Astrocyte (in vitro differentiated cells and primary cell): ENCODE measurements around the gene TIGD1. TPM values are rescaled to one million over a fixed set of nuclear protein-coding genes. Genes with fewer than 3 reads are reported as not detected.

ENCODE experiments used
- DNase-seq: peaks from one replicate; pipeline ENCODE4 v3.0.0-alpha.2; 2010; ENCODE audit warnings: low read depth
- FAIRE-seq: peaks from 2 replicates; lab custom pipeline; 2011; peaks lifted over from hg19 to GRCh38; lab: Jason Lieb, UNC
- H2AFZ ChIP-seq: 2 replicates; pipeline ENCODE4 v1.6.0; 2012; ENCODE audit warnings: low read depth, low read length, inconsistent platforms
- H3K27ac ChIP-seq: 2 replicates; pipeline ENCODE4 v1.5.1; 2011; ENCODE audit warnings: low read depth, low read length, inconsistent platforms
- H3K27me3 ChIP-seq: 2 replicates; pipeline ENCODE4 v1.6.0; 2011; ENCODE audit warnings: low read length, inconsistent platforms; ENCODE audit not compliant: insufficient read depth
- H3K36me3 ChIP-seq: 2 replicates; pipeline ENCODE4 v1.5.1; 2011; ENCODE audit warnings: low read length, inconsistent platforms; ENCODE audit not compliant: insufficient read depth
- H3K4me1 ChIP-seq: 2 replicates; pipeline ENCODE4 v1.5.1; 2011; ENCODE audit warnings: low read length, inconsistent platforms; ENCODE audit not compliant: insufficient read depth
- H3K4me2 ChIP-seq: 2 replicates; pipeline ENCODE4 v1.6.0; 2012; ENCODE audit warnings: low read length, inconsistent platforms
- H3K4me3 ChIP-seq: 2 replicates; pipeline ENCODE4 v1.5.1; 2011; ENCODE audit warnings: low read depth, mild to moderate bottlenecking, low read length, inconsistent platforms; ENCODE audit not compliant: insufficient read depth
- H3K79me2 ChIP-seq: 2 replicates; pipeline ENCODE4 v1.6.0; 2012; ENCODE audit warnings: mild to moderate bottlenecking, low read length, inconsistent platforms; ENCODE audit not compliant: insufficient read depth
- H3K9ac ChIP-seq: 2 replicates; pipeline ENCODE4 v1.6.0; 2012; ENCODE audit warnings: mild to moderate bottlenecking, low read length, inconsistent platforms
- H3K9me3 ChIP-seq: 2 replicates; pipeline ENCODE4 v1.5.1; 2012; ENCODE audit warnings: low read depth, mild to moderate bottlenecking, low read length, inconsistent platforms; ENCODE audit not compliant: insufficient read depth
- H4K20me1 ChIP-seq: 2 replicates; pipeline ENCODE4 v1.6.0; 2012; ENCODE audit warnings: low read length, inconsistent platforms; ENCODE audit not compliant: insufficient read depth
- H3K27ac Mint-ChIP-seq: one replicate; pipeline ENCODE4 v1.8.0; 2021; ENCODE audit warnings: mild to moderate bottlenecking, mixed read lengths; ENCODE audit not compliant: unreplicated experiment
- H3K27me3 Mint-ChIP-seq: one replicate; pipeline ENCODE4 v1.8.0; 2021; ENCODE audit warnings: low read depth, mixed read lengths; ENCODE audit not compliant: unreplicated experiment
- H3K36me3 Mint-ChIP-seq: one replicate; pipeline ENCODE4 v1.8.0; 2021; ENCODE audit warnings: low read depth, mixed read lengths; ENCODE audit not compliant: unreplicated experiment
- H3K4me1 Mint-ChIP-seq: one replicate; pipeline ENCODE4 v1.8.0; 2021; ENCODE audit warnings: low read depth, mixed read lengths; ENCODE audit not compliant: unreplicated experiment
- H3K4me3 Mint-ChIP-seq: one replicate; pipeline ENCODE4 v1.8.0; 2021; ENCODE audit warnings: mild to moderate bottlenecking, moderate library complexity, mixed read lengths; ENCODE audit not compliant: unreplicated experiment
- H3K9me3 Mint-ChIP-seq: one replicate; pipeline ENCODE4 v1.8.0; 2021; ENCODE audit warnings: mild to moderate bottlenecking, mixed read lengths; ENCODE audit not compliant: unreplicated experiment
- EZH2 ChIP-seq: IDR thresholded peaks from 2 replicates; pipeline ENCODE4 v1.6.1; 2012; ENCODE audit warnings: mild to moderate bottlenecking, low read length, inconsistent platforms; ENCODE audit not compliant: insufficient read depth
- total RNA-seq: library from RNA; stranded (reverse); gene quantifications from 2 replicates; pipeline ENCODE4 v1.2.1, GENCODE V29; 2021
- TF ChIP-seq, protein P1 (sequence below): IDR thresholded peaks from 2 replicates; pipeline ENCODE4 v1.5.1; 2011; ENCODE audit warnings: low read depth, mild to moderate bottlenecking, inconsistent platforms, low read length, moderate library complexity; ENCODE audit not compliant: insufficient read depth

Gene TIGD1
- total RNA-seq, 1 donor from 2014 or later, result 6.5 TPM

DNA sequence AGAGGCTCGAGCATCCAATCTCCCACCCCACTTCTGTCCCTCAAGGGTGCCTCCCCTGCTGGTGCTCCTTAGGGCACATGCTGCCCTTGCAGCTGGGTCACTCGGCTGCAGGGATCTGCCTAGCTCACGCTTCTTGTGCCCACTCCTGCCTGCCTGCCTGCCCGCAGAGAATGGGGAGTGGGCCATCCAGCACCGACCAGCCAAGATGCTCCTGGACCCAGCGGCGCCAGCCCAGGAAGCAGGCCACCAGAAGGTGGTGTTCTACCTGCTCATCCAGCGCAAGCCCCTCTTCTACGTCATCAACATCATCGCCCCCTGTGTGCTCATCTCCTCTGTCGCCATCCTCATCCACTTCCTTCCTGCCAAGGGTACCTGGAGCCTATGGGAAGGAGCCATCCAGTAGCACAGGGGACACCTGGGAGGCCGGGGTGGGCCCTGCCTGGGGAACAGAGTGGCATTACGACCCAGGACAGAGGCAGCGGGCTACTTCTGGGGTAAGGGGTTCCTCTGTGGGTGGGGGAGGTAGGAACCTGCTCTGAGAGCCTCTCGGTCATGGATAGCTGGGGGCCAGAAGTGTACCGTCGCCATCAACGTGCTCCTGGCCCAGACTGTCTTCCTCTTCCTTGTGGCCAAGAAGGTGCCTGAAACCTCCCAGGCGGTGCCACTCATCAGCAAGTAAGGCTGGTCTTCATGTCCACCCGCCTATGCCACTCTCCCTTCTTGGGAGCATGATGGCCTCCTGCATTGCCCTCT, 7.5 kb downstream of the TIGD1 start:
- Histone ChIP-seq H3K4me1 (no peaks in the 10 kb centered on the region), H4K20me1 (peaks cover 14% of the 10 kb centered on the region), H3K4me2 (no peak overlapping the region), H3K36me3 (peaks cover 5% of the 10 kb centered on the region), H3K4me3 (no peak overlapping the region), H2AFZ (no peak overlapping the region), H3K9ac (no peak overlapping the region), H3K79me2 (peaks cover 25% of the 10 kb centered on the region), H3K9me3 (no peaks in the 10 kb centered on the region), H3K27me3 (no peaks in the 10 kb centered on the region), H3K27ac (no peak overlapping the region)
- no peak for TF ChIP-seq EZH2
- TF ChIP-seq, protein P1, sequence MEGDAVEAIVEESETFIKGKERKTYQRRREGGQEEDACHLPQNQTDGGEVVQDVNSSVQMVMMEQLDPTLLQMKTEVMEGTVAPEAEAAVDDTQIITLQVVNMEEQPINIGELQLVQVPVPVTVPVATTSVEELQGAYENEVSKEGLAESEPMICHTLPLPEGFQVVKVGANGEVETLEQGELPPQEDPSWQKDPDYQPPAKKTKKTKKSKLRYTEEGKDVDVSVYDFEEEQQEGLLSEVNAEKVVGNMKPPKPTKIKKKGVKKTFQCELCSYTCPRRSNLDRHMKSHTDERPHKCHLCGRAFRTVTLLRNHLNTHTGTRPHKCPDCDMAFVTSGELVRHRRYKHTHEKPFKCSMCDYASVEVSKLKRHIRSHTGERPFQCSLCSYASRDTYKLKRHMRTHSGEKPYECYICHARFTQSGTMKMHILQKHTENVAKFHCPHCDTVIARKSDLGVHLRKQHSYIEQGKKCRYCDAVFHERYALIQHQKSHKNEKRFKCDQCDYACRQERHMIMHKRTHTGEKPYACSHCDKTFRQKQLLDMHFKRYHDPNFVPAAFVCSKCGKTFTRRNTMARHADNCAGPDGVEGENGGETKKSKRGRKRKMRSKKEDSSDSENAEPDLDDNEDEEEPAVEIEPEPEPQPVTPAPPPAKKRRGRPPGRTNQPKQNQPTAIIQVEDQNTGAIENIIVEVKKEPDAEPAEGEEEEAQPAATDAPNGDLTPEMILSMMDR, result no peak
- Mint-ChIP-seq H3K27ac (no peak overlapping the region), H3K4me3 (no peak overlapping the region), H3K27me3 (no peaks in the 10 kb centered on the region), H3K36me3 (peaks cover 7% of the 10 kb centered on the region), H3K4me1 (no peaks in the 10 kb centered on the region), H3K9me3 (no peaks in the 10 kb centered on the region)
- no peak for DNase-seq
- no peak for FAIRE-seq

DNA sequence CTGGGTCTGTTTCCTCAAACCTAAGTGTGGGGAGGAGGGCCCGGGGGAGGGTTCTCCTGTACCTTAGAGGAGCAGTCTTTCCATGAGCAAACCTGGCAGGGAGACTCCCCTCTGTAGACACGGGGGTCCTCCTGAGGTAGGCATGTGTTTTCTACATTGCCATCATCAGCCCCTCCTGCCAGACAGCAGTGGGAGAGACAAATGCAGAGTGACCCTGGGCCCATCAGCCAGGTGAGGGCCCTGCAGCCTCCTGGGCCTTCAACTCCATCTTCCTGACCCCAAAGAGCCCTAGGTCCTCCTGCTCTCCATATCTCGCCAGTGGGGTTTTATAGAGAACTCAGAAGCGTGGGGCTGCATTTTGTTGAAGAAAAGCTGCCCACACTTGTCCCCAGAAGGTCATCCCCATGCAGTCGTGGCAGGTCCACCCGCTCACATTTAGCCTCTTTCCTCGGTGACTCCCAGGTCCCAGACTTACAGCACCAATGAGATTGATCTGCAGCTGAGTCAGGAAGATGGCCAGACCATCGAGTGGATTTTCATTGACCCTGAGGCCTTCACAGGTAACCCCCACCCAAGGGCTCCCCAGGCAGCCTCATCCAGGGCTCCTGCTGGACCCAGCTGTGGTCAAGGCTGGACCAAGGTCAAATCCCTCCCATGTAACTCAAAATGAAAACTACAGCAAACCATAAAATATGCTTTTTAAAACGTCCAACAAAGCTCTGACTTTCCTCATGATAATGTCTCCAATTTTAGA, 8.2 kb downstream of the TIGD1 start:
- Mint-ChIP-seq H3K4me1 (no peaks in the 10 kb centered on the region), H3K27me3 (no peaks in the 10 kb centered on the region), H3K36me3 (peaks cover 3% of the 10 kb centered on the region), H3K9me3 (no peaks in the 10 kb centered on the region), H3K4me3 (no peak overlapping the region), H3K27ac (no peak overlapping the region)
- DNase-seq (no peak), FAIRE-seq (no peak)
- H3K27ac ChIP-seq, result no peak overlapping the region
- no peak overlapping the region for H3K9ac ChIP-seq
- H3K27me3 ChIP-seq, result no peaks in the 10 kb centered on the region
- peaks cover 14% of the 10 kb centered on the region for H4K20me1 ChIP-seq
- peaks cover 18% of the 10 kb centered on the region for H3K79me2 ChIP-seq
- H3K4me2 ChIP-seq, result no peak overlapping the region
- TF ChIP-seq EZH2, result no peak
- TF ChIP-seq, protein P1, result no peak
- no peaks in the 10 kb centered on the region for H3K4me1 ChIP-seq
- H3K9me3 ChIP-seq, result no peaks in the 10 kb centered on the region
- no peak overlapping the region for H2AFZ ChIP-seq
- peaks cover 2% of the 10 kb centered on the region for H3K36me3 ChIP-seq
- no peak overlapping the region for H3K4me3 ChIP-seq
